ENCODE measurements around the gene DDX27. TPM values are rescaled to one million over a fixed set of nuclear protein-coding genes. Genes with fewer than 3 reads are reported as not detected.

Gene DDX27
- total and polyA plus RNA-seq, 2 of the 8 experiments (the other 6 are each of a cell fraction or from before 2014, with no cell fraction given), result 42.7 to 51.0 TPM

DNA sequence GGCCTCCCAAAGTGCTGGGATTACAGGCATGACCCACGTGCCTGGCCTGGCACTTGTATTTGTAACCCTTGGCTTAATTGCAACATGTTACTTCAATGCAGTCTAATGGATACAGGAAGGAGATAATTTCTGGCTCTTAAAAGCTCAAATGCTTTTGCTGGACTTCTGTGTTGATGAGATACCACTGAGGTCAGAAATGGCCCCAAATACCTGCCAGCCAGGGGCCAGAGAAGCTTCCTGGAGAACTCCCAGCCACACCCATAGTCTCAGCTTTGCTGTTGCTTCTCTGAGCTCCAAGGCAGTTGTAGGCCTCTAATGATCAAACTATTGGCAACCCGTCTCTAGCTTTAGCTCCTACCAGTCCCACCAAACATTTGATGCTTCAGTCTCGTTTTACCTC lies 72.8 kb downstream of the DDX27 start:
- POLR2A ChIA-PET (ENCODE audit: partially characterized antibody), result interaction anchor here (0.7 to 18.5 kb wide), 5 partner anchors 12 to 75 kb away, joined by 3 to 1132 read pairs (median 8); partner anchors contain the start of gene ZNFX1
- TF ChIP-seq POLR2A (IDR thresholded peaks at IDR 0.05; ENCODE audit: control extremely low read depth in 1 of 2, low read depth in 2 of 2, low read length in 2 of 2), result no peak
- TF ChIP-seq POLR2AphosphoS5 (IDR thresholded peaks at IDR 0.05; ENCODE audit: low read depth, low read length), result no peak
- TF ChIP-seq HDAC6 (IDR thresholded peaks at IDR 0.05; ENCODE audit: low read depth, low read length), result no peak
- TF ChIP-seq SP1 (IDR thresholded peaks at IDR 0.05; ENCODE audit: low read depth, low read length), result no peak
- no peak for TF ChIP-seq ZNF274 (IDR thresholded peaks at IDR 0.05; ENCODE audit: borderline replicate concordance, extremely low read depth, low read length)
- TF ChIP-seq, protein P1, sequence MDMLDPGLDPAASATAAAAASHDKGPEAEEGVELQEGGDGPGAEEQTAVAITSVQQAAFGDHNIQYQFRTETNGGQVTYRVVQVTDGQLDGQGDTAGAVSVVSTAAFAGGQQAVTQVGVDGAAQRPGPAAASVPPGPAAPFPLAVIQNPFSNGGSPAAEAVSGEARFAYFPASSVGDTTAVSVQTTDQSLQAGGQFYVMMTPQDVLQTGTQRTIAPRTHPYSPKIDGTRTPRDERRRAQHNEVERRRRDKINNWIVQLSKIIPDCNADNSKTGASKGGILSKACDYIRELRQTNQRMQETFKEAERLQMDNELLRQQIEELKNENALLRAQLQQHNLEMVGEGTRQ (IDR thresholded peaks at IDR 0.05; ENCODE audit: low read length), result no peak
- TF ChIP-seq RNF2 (IDR thresholded peaks at IDR 0.05; ENCODE audit: borderline replicate concordance, low read depth, low read length, missing control alignments, poor library complexity, severe bottlenecking), result no peak
- TF ChIP-seq SRF (IDR thresholded peaks at IDR 0.05; ENCODE audit: low read depth, low read length), result no peak

More for the DNA sequence above, 72.8 kb downstream of the DDX27 start:
- H3K9ac ChIP-seq (replicated peaks in 1 of 4; ENCODE audit: extremely low read depth in 1 of 4, low read depth in 3 of 4, low read length in 3 of 4), result no peak overlapping the region
- no peaks in the 10 kb centered on the region for H3K9me3 ChIP-seq (ENCODE audit: insufficient read depth in 2 of 2, low read depth in 1 of 2, low read length in 1 of 2)
- DNase-seq (ENCODE audit: low read depth in 1 of 2, low spot score in 2 of 2) (no peak), FAIRE-seq (no peak)
- no peak overlapping the region for H2AK5ac ChIP-seq (ENCODE audit: low read depth, low read length)
- no peak overlapping the region for H3K4ac ChIP-seq (replicated peaks; ENCODE audit: insufficient read length, low read depth, low read length)
- CTCF ChIA-PET (ENCODE audit: partially characterized antibody), result interaction anchor here (0.6 to 3.2 kb wide), 7 partner anchors 11 to 242 kb away, joined by 3 to 26 read pairs (median 4); no protein-coding TSS in a partner anchor
- no peaks in the 10 kb centered on the region for H3K79me1 ChIP-seq (ENCODE audit: low read depth, low read length)
- H4K5ac ChIP-seq (ENCODE audit: insufficient read length, low read depth, low read length), result no peak overlapping the region
- H3K56ac ChIP-seq (replicated peaks; ENCODE audit: insufficient read length, low read depth, low read length), result no peak overlapping the region
- H3K79me2 ChIP-seq (ENCODE audit: control insufficient read depth in 1 of 2, insufficient read depth in 2 of 2, low read length in 2 of 2), result peaks cover 2 to 11% of the 10 kb centered on the region in 2 experiments; a peak in 3 of 4 replicates
- H2BK120ac ChIP-seq (replicated peaks; ENCODE audit: low read depth, low read length), result no peak overlapping the region
- peaks cover 20 to 45% (median 33%) of the 10 kb centered on the region in 4 experiments for H3K36me3 ChIP-seq (ENCODE audit: control insufficient read depth in 2 of 4, insufficient read depth in 4 of 4, low read length in 3 of 4)
- H3K4me2 ChIP-seq (ENCODE audit: insufficient read depth in 1 of 2, low read depth in 2 of 2, low read length in 2 of 2), result no peak overlapping the region
- no peak overlapping the region for H3K23ac ChIP-seq (ENCODE audit: insufficient read length)
- no peak overlapping the region for H3K18ac ChIP-seq (ENCODE audit: extremely low read depth, low read length)
- no peak overlapping the region for H3K14ac ChIP-seq (ENCODE audit: insufficient read length)
- H4K8ac ChIP-seq (ENCODE audit: extremely low read depth, insufficient read depth, low read length), result no peak overlapping the region
- H2BK15ac ChIP-seq (ENCODE audit: low read length), result no peak overlapping the region
- H3K4me3 ChIP-seq (ENCODE audit: extremely low read depth in 1 of 4, insufficient read depth in 2 of 4, low read depth in 3 of 4, low read length in 4 of 4), result no peak overlapping the region
- H2BK20ac ChIP-seq (ENCODE audit: low read length), result no peak overlapping the region
- peaks cover 4 to 14% of the 10 kb centered on the region in 2 experiments for H4K20me1 ChIP-seq (replicated peaks in 1 of 2; ENCODE audit: control insufficient read depth in 1 of 2, insufficient read depth in 2 of 2, low read length in 2 of 2)
- H4K91ac ChIP-seq (replicated peaks; ENCODE audit: insufficient read length, low read length), result no peak overlapping the region
- no peak overlapping the region for H2BK5ac ChIP-seq (ENCODE audit: low read depth, low read length)
- H2BK12ac ChIP-seq (ENCODE audit: low read depth, low read length), result no peak overlapping the region
- no peaks in the 10 kb centered on the region for H3K27me3 ChIP-seq (replicated peaks in 1 of 4; ENCODE audit: control insufficient read depth in 3 of 4, extremely low read depth in 1 of 4, insufficient read depth in 3 of 4, low read length in 3 of 4)
- H3K4me1 ChIP-seq (replicated peaks in 1 of 4; ENCODE audit: control insufficient read depth in 3 of 4, insufficient read depth in 4 of 4, low read length in 3 of 4), result peaks cover 0 to 8% (median 0%) of the 10 kb centered on the region in 4 experiments; a peak in 2 of 7 replicates
- H3K27ac ChIP-seq (ENCODE audit: low read depth, low read length), result no peak overlapping the region
- H2AFZ ChIP-seq (ENCODE audit: low read length), result no peak overlapping the region
- H3K23me2 ChIP-seq (ENCODE audit: low read depth, low read length), result peaks cover 2% of the 10 kb centered on the region; the same call in 1 of the 2 replicates
- WGBS, 2 experiments (ENCODE audit: extremely low coverage in 1 of 2, insufficient coverage in 1 of 2, insufficient read length in 1 of 2, insufficient replicate concordance in 2 of 2, low coverage in 1 of 2, low lambda C conversion rate in 2 of 2, missing lambda C conversion rate in 1 of 2), result 84% methylated on average over 3 of the region's 3 CpGs; no CpG with 5 or more reads in 1 of the 2 experiments

Measured in H1 (cell line).